GM10266 (cell line): ENCODE results near the gene FXN.

Source experiments
- DNase-seq: peaks from one replicate; pipeline ENCODE4 v3.0.0; 2012; ENCODE audit errors: extremely low spot score
- TF ChIP-seq, protein P1 (sequence below): IDR thresholded peaks from 2 replicates; pipeline ENCODE4 v1.5.1; 2012; ENCODE audit warnings: mild to moderate bottlenecking, low read depth; ENCODE audit not compliant: control insufficient read depth, insufficient read depth; ENCODE audit errors: missing control alignments

Gene FXN

GRCh38 chr9:69066955-69067354 is 31.4 kb downstream of the FXN start:
- TF ChIP-seq, protein P1, sequence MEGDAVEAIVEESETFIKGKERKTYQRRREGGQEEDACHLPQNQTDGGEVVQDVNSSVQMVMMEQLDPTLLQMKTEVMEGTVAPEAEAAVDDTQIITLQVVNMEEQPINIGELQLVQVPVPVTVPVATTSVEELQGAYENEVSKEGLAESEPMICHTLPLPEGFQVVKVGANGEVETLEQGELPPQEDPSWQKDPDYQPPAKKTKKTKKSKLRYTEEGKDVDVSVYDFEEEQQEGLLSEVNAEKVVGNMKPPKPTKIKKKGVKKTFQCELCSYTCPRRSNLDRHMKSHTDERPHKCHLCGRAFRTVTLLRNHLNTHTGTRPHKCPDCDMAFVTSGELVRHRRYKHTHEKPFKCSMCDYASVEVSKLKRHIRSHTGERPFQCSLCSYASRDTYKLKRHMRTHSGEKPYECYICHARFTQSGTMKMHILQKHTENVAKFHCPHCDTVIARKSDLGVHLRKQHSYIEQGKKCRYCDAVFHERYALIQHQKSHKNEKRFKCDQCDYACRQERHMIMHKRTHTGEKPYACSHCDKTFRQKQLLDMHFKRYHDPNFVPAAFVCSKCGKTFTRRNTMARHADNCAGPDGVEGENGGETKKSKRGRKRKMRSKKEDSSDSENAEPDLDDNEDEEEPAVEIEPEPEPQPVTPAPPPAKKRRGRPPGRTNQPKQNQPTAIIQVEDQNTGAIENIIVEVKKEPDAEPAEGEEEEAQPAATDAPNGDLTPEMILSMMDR: no peak
- no peak for DNase-seq

- TF ChIP-seq, protein P1: no peak
- DNase-seq: no peak
These were observed 34.6 kb downstream of the FXN start for GRCh38 chr9:69070201-69070600.

DNA sequence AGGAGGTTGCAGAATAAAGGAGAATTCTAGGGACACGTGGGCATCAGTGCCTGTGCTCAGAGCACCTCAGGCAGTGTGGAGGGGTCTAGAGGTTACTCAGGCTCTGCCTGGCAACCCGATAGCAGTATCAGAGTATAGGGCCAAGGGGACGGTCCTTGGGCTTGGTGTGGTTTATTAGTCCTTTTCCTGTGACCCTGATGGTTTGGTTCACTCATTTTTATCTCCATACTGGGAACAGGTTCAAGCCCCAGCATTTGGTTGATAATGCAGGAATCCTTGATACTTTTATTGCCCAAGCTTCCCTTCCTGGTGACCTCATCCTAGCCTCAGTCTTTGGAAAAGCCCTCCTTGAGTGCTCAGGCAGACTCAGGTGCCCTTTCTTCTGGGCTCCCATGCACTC is 35.5 kb downstream of the FXN start:
- TF ChIP-seq, protein P1: no peak
- DNase-seq: no peak

DNA sequence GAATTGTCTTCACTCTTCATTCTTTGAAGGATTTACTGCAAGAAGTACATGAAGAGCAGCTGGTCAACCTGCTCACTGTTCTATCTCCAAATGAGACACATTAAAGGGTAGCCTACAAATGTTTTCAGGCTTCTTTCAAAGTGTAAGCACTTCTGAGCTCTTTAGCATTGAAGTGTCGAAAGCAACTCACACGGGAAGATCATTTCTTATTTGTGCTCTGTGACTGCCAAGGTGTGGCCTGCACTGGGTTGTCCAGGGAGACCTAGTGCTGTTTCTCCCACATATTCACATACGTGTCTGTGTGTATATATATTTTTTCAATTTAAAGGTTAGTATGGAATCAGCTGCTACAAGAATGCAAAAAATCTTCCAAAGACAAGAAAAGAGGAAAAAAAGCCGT is 37.6 kb downstream of the FXN start:
- no peak for DNase-seq
- TF ChIP-seq, protein P1: no peak

- DNase-seq: no peak
- TF ChIP-seq, protein P1: no peak
These were observed 39.2 kb downstream of the FXN start for GRCh38 chr9:69074801-69075200.

DNA sequence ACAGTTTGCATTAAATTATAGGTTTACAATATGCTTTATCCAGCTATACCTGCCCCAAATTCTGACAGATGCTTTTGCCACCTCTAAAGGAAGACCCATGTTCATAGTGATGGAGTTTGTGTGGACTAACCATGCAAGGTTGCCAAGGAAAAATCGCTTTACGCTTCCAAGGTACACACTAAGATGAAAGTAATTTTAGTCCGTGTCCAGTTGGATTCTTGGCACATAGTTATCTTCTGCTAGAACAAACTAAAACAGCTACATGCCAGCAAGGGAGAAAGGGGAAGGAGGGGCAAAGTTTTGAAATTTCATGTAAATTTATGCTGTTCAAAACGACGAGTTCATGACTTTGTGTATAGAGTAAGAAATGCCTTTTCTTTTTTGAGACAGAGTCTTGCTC is 41.0 kb downstream of the FXN start:
- TF ChIP-seq, protein P1: no peak
- no peak for DNase-seq

DNA sequence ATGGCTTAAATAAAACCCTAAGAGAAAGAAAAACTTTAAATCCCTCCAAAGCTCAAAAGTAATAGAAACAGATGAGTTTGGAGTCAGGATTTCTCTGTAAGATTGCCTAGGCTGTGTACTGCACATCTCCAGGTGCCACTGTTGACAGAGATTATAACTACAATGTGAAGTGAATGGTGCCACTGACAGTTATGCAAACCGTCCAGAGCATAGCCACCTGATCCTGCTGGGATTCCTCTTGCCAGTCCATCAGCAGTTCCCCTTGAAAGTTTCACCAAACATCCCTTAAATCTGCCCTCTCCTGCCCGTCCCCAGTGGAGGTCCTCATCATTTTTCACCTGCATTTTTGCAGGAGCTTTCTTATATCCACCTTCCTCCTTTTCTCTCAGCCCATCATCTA is 42.5 kb downstream of the FXN start:
- TF ChIP-seq, protein P1: no peak
- no peak for DNase-seq
